HTERT RPE-1 (cell line): Measurements from ENCODE around the gene LAMC3.

ENCODE experiments used
- in situ Hi-C: fragments of 300-500 bp; cut with MboI; formaldehyde crosslinking; loops from 4 replicates; pipeline ENCODE4 v1.14.3; 2020; ENCODE audit warnings: low sequenced_read_pairs

LAMC3 gene

DNA sequence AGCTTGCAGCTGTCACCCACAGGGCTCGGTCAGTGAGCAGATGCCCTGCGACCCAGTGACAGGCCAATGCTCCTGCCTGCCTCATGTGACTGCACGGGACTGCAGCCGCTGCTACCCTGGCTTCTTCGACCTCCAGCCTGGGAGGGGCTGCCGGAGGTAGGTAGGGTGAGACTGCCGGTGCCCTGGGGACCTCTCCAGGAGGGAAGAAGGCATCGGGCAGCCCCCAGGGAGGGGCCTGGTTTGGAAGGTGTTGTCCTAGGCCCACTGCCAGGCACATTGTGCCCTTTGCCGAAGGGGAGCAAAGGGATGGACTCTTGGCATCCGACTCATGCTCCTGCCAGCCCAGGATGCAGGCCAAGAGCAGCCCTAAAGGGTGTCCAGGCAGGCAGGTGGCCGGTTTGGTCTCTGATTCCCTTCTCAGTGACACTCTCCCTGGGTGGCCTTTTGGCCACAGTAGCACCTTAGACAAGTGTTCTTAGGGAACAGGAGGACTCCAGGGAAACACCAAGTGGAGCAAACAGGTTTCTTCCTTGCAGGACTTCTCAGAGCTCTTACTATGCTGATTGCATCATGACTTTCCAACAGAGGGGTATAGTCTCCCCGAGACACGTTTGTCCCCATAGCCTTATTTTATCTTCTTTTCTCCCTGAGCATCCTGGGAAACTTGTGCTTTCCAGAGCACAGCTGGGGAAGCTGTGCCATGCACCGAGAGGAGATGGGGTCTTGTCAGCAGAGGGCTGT lies 59.3 kb downstream of the LAMC3 start:
- in situ Hi-C loops = no loop called here

DNA sequence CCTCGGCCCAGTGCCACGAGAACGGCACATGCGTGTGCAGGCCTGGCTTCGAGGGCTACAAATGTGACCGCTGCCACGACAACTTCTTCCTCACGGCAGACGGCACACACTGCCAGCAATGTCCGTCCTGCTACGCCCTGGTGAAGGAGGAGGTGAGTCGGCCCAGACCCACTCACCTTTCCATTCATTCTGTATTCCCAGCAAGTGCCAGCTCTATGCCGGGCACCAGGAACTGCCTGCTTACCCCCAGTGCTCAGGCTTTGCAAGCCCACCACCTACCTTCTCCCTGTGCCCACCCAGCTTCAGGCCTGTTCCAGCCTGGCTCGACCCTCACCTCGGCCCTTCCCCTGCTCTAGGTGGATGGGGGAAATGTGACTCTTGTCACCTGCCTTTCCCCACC lies 60.7 kb downstream of the LAMC3 start:
- in situ Hi-C loops = no loop called here

DNA sequence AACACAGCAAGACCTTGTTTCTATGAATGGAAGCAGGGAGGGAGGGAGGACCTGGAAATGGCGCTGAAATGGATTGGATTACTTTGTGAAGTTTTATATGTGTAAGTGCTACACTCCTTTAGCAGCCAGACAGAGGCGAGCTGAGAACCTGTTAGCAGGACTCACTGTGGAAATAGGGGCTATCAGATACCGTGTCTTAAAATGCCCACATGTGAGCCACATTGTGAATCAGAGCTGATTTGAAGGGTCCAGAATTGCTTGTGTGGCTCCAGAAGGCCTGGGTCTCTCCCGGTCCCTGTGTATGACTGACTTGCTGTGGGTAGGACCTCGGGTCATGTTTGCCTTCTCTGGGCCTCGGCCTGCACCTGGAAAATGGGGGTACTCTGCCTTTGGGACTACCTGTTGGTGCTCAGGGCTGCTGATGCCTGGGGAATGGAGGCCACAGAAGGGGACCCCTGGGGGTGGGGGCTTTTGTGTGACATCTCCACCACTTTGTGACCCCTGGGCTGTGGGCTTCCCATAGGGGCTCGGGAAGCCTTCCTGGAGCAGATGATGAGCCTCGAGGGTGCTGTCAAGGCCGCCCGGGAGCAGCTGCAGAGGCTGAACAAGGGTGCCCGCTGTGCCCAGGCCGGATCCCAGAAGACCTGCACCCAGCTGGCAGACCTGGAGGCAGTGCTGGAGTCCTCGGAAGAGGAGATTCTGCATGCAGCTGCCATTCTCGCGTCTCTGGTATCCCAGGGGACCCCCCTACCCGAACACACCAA lies 63.3 kb downstream of the LAMC3 start:
- in situ Hi-C loops = no loop called here

DNA sequence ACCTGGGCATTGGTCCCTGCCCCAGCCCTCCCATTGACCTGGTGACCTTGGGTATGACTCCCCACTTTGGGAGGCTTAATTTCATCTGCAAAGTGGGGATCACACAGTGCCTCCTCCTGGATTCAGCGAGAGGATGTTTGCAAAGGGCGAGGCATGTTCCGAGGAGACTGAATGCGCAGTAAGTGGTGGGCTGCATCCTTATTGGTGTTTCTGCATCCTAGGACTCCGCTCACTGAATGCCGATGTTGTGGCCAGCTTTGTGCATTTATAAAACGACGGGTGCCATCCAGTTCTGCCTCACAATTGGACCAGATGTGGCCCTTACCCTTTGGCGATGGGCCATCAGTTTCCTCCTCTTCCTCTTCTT lies 63.9 kb downstream of the LAMC3 start:
- in situ Hi-C loops = no loop called here

DNA sequence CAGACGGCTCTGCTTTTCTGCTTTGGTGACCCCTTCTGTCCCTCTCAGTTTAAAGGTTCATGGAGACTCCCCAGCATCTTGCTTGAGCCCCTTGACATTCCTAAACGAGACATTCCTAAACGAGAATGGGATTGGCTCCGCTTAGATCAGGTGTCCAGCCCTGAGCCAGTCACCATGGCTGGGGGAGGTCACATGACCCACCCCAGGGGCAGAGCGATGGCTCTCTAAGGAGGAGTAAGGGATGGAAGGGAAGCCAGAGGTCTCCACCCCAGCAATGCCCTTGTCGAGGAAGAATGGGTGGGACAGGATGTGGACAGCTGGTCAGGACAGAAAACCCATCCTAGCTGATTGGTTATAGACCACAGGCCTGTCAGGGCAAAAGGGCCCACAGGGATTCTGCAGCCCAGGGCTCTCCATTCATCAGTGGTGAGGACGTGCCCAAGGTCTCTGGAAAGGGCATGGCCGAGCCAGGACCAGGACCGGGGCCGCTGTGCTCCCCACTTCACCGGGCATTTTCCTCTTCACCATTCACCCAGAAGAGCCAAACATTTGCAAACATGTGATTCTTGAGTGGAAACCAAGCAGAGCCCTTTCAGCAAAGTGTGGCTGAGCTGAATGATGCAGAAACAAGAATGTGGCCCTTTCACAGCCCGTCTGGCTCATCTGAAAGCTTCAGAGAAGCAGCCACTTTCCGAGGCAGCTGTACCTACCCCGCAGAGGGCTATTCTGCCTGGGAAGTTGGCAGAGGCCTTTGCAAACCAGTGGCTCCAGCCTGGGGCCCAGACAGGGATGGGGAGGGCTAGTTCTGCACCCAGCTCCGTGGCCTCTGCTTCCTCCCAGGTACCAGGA lies 67.6 kb downstream of the LAMC3 start:
- in situ Hi-C loops = no loop called here

DNA sequence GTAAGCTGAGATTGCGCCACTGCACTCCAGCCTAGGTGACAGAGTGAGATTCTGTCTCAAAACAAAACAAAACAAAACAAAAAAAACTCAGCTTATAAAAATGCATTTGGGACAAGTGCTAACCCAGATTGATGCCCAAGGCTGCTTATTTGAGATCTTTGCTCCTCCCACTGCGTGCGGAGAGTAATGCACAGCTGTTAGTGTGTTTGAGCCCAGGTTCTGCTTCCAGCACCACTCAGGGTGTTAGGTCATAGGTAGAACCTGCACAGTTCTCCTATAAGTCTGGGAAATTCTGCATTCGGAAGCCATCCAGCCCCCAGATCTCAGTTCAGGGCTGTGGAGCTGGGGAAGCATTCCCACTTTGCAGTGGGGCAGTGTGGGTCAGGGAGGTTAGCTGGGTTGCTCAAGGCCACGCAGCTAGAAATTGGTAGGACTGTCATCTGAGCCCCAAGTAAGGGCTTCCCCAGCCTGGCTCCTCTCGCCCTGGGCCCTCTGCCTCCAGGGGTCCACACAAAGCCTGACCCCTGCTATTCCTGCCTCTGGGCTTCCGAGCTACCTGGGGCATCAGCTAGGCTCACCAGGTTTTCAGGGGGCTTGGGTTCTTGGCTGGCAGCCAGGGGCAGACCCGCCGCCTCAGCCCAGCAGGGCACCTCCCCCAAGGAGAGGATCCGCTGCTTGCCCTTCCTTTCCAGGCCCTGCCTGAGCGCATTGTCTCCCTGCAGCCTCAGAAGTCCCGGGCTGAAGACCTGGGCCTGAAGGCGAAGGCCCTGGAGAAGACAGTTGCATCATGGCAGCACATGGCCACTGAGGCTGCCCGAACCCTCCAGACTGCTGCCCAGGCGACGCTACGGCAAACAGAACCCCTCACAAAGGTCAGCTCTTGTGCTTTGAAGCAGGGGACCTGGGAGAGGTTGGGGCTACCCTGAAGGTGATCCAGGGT lies 69.7 kb downstream of the LAMC3 start:
- in situ Hi-C loops = no loop called here

DNA sequence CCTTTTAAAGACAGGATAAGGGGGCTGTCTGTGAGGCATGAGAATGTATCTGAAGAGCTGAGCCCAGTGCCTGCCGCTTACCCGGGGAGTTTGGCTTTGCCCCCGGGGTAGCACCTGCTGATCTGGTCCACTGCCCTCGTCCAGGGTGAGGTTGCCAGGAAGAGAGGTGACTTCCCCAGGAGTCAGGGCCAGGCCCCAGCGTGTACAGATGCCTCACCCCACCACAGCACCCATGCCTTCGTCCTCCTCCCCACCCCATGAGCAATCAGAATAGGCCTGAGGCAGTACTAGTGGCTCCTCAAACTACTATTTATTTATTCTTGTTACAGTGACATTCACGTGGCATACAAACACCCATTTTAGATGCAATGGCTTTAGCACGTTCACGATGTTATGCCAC lies 71.6 kb downstream of the LAMC3 start:
- in situ Hi-C loops = no loop called here

DNA sequence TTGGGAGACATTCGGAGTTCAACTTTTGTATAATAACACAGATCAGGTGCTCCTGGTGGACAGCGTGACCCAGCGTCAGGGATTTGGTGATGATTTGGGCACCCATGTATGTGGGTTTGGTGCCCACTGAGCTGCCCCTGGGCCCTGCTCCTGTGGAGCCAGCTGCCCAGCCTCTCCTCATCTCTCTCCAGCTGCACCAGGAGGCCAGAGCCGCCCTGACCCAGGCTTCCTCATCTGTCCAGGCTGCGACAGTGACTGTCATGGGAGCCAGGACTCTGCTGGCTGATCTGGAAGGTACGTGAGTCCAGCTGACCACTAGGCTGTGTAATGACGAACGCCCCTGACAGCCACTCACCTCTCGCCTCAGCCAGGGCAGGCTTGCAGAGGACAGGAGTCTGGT lies 72.9 kb downstream of the LAMC3 start:
- in situ Hi-C loops = no loop called here

DNA sequence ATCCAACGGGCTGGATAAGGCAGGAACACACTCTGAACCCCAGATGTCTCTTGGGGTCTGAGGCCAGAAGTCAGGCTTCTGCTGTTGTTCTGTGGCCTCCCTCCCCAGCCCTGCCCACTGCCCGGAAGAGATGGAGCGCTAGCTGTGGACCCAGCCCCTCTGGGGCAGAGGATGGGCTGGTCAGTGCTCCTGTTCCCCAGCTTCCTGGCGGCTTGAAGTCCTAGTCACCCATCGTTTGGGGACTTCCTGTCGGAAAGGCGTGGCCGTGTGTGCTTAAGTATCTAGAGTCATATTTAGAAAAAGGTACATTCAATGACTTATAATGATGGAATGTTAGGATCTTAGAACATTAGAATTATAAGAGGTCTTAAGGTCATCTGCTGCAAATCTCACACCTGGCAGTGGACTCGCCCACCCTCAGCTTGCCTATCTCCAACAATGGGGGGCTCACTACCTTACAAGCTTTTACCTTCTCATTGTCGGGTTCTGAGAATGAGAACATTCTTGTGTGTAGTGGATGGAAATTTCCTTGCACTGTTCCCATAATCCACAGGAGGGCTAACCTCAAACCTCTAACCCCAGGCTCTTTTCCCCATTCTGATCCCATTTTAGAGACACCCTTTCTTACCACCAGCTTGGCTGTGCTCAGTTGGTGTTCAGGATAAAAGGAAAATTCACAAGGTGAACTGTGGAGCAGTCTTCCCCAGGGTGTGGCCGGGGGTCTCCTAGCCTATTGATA lies 74.0 kb downstream of the LAMC3 start:
- in situ Hi-C loops = no loop called here

DNA sequence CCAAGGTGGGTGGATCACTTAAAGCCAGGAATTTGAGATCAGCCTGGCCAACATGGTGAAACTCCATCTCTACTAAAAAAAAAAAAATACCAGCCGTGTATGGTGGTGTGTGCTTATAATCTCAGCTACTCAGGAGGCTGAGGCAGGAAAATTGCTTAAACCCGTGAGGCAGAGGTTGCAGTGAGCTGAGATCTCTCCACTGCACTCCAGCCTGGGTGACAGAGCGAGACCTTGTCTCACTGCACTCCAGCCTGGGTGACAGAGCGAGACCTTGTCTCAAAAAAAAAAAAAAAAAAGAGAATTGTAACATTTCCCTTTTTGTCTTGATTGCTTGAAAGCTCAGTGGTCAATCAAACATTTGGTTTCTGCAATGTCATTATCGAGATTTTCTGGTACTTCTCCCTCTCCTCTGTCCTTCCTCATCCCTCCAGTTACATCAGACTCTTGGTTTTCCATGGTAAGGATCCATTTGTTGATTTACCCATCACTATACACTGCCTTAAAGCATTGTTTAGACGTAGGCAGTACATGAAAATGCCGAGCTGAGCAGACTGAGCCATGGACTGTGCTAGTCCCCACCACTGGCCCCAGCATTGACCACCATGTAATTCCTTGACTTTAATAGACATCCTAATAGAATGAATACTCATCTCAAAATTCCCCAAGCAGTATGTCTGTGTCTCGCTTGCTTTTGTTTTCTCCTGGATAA lies 75.8 kb downstream of the LAMC3 start:
- in situ Hi-C loops = no loop called here

DNA sequence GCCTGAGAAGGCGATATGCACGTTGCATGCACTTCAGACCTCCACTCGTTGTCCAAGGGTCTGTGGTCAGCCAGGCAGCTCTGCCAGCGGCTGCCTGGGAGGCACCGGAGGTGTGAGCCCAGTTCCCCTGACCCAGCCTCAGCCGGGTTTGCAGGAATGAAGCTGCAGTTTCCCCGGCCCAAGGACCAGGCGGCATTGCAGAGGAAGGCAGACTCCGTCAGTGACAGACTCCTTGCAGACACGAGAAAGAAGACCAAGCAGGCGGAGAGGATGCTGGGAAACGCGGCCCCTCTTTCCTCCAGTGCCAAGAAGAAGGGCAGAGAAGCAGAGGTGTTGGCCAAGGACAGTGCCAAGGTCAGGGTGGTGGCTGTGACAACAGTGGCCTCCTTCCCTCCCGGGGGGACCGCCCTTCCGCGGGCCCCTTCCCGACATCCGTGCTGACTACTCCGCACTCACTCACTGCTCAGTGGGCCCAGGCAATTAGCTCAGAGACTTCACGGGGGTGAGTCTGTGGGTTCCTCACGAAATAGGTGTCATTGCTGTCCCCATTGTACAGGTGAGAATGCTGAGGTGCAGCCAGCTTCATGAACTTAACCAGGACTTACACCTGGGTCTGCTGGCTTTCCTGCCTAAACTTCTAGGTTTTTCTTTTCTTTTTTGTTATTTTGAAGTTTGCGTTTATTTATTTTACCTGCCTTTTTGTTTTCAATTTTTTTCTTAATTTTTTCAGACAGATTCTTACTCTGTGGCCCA lies 76.6 kb downstream of the LAMC3 start:
- in situ Hi-C loops = no loop called here

DNA sequence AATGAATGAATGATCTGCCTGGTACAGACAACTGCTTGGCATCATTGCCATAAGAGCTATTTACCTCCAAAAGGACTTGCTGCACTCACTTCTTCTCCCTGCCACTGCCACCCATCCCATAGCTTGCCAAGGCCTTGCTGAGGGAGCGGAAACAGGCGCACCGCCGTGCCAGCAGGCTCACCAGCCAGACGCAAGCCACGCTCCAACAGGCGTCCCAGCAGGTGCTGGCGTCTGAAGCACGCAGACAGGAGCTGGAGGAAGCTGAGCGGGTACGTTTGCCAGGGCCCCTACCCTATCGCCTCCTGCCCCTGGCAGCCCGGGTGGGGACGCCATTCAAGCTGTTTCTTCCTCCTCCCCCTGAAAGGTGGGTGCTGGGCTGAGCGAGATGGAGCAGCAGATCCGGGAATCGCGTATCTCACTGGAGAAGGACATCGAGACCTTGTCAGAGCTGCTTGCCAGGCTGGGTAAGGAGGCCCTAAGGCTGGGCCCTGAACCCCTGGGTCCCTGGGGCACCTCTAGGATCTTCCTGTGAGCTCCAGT lies 78.5 kb downstream of the LAMC3 start:
- in situ Hi-C loops = no loop called here

DNA sequence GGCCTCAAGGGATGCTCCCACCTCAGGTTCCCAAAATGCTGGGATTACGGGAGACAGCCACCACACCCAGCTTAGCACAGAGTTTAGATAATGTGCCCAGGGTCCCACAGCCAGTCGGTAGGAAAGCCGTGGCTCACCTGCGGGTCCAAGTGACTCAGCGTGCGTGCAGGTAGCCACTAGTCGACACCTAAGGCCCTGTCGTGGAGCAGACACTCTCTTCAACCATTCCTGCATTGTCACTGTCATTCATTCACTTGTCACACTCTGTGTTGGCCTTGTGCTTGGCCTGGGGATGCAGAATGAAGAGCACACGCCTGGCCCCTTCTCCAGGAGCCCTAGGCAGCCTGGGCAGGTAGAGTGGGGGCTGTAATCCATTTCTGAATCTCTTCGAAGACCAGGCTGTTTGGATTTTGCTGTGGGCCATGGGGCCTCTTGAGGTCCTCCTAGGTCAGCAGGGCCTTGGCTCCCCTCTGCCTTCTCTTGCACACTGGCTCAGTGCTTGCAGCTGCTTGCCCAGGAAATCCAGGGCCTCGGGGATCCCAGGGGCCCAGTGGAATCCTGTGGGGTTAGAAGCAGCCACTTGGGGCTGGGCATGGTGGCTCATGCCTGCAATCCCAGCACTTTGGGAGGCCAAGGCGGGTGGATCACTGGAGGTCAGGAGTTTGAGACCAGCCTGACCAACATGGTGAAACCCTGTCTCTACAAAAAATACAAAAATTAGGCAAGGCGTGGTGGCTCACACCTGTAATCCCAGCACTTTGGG lies 81.2 kb downstream of the LAMC3 start:
- in situ Hi-C loops = no loop called here

DNA sequence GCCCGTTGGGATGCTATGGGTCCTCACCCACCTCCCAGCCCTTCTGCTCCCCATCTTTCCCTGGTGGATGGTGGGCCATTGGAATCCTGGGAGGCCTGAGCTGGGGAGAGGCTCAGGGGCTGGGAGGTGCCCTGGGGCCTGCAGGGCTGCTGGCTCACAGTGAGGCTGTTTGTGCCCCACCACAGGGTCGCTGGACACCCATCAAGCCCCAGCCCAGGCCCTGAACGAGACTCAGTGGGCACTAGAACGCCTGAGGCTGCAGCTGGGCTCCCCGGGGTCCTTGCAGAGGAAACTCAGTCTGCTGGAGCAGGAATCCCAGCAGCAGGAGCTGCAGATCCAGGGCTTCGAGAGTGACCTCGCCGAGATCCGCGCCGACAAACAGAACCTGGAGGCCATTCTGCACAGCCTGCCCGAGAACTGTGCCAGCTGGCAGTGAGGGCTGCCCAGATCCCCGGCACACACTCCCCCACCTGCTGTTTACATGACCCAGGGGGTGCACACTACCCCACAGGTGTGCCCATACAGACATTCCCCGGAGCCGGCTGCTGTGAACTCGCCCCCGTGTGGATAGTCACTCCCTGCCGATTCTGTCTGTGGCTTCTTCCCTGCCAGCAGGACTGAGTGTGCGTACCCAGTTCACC lies 82.5 kb downstream of the LAMC3 start:
- in situ Hi-C loops = no loop called here

DNA sequence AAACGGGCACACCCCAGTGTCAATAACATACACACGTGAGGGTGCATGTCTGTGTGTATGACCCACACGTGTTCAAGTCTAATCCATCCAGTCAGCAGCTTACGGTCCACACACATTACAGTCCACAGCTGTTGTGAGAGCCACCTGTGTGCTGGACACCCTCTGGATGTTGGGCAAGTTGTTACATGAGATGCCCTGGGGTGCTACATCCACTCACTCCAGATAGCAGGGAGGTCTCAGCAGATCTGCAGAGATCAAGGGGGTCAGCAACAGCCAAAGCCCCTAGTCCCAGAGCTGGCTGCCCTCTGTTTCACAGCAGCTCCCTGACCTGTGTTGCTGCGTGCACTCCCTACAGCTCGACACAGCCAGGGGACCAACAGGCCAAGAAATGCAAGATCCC lies 83.1 kb downstream of the LAMC3 start:
- in situ Hi-C loops = no loop called here

DNA sequence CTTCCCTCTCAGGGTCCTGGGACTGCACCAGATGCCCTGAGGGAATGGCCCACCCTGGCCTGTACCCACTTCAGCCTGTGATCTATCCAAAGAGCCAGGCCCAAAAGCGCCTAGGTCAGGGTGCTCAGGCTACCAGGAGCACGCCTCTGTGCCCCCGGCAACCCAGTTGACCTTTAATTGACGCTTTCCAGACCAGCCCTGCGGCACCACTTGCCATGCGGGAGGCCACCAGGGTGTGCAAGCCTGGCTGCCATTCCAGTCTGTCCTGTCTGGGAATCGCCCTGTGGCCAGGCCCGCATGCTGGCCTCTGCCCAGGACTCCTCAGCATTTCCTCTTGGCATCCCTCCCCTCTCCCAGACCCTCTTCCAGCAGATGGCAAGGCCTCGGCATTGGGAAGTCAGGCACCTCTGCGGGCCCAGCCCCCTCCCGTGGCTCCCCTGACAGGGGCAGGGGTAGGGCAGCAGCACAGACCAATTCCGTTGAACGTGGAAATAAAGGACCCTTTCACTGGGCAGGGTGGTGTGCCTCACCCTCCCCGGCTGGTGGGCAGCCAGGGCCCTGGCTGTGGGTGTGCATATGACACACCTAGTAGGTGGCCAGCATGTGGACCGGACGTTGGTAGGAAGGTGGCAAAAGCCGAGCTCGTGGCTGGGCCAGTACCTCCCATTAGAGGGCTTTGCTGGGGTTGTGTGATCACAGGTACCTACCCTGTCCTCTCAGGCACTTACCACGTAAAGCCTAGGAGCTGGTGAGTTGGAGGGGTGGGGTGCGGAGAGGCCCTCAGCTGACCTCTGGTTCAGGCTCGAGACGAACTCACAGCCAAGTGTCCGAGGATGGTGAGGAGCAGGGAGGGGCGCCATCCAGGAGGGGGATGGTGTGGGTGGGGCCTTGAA lies 83.8 kb downstream of the LAMC3 start:
- in situ Hi-C loops = no loop called here
